ENCODE data around the gene DYRK1A.

DYRK1A gene

GRCh38 chr21:37449302-37449937, 82.8 kb downstream of the DYRK1A start:
- DNase-seq (ENCODE audit: low read depth, low spot score): no peak

DNA sequence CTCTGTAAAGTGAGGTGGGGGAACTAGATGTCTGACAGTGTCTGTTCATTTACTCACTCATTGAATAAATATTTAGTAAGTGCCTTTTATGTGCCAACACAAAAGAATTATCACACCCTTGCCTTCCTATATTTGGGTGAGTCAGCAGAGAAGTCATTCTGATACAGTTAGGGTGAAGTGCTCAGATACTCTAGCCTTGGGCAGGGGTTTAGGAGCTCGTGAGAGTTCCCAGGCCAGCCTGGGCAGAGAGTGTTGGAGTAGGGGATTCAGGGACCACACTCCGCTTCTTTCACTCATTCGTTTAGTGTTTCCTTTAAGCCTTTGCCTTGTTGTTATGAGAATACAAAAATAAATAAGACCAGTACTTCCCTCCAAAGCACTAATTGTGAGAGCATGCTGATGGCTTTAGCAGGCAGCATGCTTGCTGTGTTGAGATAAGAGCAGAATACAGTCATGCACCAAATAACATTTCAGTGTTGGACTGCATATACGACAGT, 83.9 kb downstream of the DYRK1A start:
- no peak for DNase-seq (ENCODE audit: low read depth, low spot score)

DNA sequence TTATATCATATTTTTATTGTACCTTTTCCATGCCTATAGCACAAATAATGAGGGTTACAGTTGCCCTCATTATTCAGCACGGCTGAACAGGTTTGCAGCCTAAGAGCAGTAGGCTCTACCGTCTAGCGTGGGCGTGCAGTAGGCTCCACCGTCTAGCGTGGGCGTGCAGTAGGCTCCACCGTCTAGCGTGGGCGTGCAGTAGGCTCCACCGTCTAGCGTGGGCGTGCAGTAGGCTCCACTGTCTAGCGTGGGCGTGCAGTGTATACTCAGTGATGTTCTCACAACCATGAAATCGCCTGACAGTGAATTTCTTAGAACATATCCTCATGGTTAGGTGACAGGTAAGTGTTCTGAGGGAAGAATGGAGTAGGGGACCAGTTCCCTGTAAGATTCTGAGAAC, 84.9 kb downstream of the DYRK1A start:
- DNase-seq (ENCODE audit: low read depth, low spot score): no peak

DNA sequence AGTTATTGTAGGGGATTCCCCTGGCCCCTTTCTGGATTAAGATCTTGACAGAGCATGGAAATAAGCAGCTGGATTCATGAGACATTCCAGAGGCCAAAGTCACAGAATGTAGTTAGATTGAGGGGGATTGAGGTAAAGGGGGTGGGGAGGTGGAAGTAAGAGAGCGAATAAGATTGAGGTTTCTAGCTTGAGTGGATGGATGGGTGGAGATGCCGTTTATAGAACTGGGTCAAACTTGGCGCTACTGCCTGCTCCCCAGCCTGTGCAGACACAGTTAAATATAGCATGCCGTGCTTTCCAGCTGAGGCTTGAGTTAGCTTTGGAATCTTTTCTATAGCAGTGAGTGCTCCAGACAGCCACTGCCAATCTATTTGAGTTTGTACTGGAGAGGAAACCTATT, 85.7 kb downstream of the DYRK1A start:
- no peak for DNase-seq (ENCODE audit: low read depth, low spot score)

DNA sequence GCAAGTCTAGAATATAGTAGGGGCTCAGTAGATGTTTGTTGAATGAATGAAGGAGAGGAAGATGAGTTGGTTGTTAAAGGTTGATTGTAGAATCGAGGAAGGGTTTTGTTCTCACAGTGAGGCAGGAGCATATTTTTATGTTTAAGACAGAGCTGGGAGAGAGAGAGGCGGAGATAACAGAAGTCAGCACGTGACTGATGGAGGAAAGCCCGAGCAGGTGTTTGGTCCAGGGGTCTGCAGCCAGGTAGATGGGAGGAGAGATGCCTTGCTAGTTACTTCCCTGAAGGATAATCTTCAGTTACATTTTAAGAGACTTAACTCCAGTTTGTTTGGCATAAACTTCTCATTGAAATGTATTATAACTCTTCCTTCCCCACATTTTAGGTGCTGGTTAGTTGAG, 86.8 kb downstream of the DYRK1A start:
- no peak for DNase-seq (ENCODE audit: low read depth, low spot score)

DNA sequence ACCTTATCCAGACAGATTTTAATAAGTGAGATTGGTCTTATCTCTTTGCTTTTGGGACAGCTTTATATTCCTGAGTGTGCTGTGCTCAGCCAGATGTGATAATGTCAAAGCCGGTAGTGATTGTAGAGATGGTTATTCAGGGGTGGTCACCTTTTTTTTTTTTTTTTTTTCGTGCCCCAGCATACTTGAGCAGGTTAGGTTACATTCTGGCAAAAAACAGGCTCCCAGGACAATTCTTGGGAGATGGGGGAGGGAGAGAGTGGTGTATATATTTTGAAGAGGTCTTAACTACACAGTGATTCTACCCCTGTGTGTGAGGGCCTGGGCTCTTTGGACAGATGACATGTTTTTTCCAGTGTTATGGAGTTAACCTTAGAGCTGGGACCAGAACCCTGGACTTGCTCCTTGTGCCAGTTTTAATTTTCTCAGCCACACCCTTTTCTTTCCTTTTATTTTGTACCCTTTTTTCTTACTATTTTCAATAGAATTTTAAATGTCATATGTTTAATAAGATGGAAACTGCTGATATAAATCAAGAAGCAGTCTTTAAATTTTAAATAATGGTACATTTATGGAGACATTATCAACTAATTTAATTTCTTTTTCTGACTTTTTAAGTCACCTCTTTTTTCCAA, 88.4 kb downstream of the DYRK1A start:
- DNase-seq (ENCODE audit: low read depth, low spot score): no peak

DNA sequence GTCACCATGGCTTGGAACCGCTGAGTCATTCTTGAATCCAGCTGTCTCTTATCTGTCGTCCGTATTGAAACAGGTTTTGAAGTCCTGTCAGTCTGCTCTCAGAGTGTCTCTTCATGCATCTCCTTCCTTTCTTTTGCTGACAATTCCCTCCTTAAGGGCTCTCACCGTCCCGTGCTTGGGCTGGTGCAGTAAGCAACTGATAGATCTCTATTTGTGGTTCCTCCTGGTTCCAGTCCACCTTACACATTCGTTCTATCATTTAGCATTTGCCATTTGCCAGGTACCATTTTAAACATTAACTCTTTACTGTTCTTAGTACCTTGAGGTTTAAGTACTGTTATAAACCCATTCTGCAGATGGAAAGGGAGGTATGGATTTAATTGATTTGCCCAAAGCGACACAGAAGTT, 88.9 kb downstream of the DYRK1A start:
- DNase-seq (ENCODE audit: low read depth, low spot score): no peak

DNA sequence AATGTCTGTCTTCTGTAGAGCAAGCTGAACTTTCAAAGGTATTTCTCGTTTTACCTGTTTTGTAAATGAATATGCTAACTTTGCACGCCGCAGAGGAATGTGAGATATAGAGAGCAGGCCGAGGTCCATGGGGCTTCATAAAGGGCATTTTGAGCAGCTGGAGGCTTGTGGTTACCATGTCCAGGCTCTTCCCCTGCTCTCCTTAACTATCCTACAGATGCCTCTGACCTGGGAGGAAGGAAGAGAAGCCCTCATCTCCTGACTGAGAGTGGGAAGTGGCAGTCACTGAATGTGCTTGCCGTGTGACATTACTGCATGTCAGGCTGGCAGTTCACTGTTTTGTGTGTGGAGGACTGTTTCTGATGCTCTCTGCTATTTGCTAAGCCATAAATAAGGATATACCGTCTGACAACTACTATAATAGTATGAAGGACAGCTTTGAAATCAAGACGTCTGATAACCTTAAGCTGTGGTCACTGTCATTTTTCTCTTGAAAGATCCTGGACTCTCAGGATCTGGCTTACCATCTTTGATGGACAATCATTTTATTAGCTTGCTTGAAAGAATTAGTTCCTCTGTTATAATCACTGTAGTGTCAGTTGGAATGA, 92.2 kb downstream of the DYRK1A start:
- no peak for DNase-seq (ENCODE audit: low read depth, low spot score)

GRCh38 chr21:37459575-37459974, 93.0 kb downstream of the DYRK1A start:
- no peak for DNase-seq (ENCODE audit: low read depth, low spot score)

GRCh38 chr21:37460196-37460595, 93.6 kb downstream of the DYRK1A start:
- no peak for DNase-seq (ENCODE audit: low read depth, low spot score)

- DNase-seq (ENCODE audit: low read depth, low spot score): no peak
These were observed 94.9 kb downstream of the DYRK1A start for GRCh38 chr21:37461479-37461878.

GRCh38 chr21:37462087-37462861, 95.7 kb downstream of the DYRK1A start:
- no peak for DNase-seq (ENCODE audit: low read depth, low spot score)

DNA sequence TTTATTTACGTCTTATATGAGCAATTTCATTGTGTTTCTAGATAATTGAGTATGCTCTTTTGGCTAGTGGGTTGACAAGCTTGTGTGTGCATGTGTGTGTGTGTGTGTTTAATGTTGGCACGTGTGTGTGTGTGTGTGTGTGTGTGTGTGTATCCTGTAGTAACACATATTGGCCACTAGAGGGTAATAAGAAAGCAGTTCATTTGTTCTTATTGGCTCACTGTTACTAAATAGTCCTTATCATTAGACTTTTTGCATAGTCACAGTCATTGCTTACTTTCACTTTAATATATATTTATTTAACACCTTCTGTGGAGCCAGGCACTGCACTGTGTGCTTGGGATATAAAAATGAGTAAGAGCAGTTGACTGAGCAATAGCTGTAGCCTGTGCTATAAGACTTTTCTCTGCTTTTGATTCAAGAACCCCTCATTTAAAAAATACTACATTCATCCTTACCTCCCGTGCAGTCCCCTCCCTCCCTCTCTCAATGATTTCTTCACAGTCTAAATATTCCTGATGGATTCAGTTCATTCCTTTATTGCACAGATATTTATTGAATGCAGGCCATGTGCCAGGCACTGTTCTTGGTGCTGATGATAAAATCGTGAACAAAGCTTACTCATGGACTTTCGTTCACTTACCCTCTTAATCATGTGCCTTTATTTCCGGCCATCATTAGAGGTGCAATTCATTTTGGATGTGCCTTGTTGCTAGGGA, 96.7 kb downstream of the DYRK1A start:
- peak; percentile 24 for DNase-seq (ENCODE audit: low read depth, low spot score)

DNA sequence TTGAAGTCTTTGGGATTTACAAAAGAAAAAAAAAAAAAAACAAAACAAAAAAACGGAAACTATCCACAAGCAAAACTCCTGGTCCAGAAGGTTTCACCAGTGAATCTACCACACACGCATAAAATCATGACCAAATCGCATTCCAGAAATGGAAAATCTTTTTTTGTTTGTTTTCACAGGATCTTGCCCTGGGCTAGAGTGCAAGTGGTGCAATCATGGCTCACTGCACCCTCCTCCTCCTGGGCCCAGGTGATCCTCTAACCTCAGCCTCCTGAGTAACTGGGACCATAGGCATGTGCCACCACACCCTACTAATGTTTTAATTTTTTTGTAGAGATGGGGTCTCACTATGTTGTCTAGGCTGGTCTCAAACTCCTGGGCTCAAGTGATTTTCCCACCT, 100.5 kb downstream of the DYRK1A start:
- no peak for DNase-seq (ENCODE audit: low read depth, low spot score)

DNA sequence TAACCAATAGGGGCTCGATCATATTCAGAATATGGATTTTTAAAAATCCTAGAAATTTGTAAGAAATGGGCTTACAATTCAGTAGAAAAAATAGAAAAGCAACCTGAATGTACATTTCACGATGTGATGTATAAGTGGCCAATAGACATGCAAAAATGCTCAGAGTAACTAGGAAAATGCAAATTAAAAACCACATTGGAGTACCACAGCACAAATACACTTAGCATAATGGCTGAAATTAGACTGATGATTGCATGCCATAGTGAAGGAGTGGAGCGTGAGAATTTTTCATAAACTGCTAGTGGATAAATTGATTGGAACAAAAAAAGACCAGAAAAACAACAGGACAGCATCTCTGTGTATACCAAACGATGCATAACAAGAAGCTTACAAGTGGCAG, 102.3 kb downstream of the DYRK1A start:
- no peak for DNase-seq (ENCODE audit: low read depth, low spot score)

DNA sequence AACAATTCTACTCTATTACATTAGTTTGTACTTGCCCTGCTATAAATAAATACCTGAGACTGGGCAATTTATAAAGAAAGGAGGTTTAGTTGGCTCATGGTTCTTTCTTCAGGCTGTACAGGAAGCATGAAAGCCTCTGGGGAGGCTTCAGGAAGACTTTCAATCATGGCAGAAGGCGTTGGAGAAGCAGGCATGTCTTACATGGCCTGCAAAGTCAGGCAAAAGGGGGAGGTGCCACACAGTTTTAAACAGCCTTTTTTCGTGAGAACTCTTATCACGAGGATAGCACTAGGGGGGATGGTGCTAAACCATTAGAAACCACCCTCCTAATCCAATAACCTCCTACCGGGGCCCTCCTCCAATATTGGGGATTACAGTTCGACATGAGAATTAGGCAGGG, 102.9 kb downstream of the DYRK1A start:
- DNase-seq (ENCODE audit: low read depth, low spot score): no peak

DNA sequence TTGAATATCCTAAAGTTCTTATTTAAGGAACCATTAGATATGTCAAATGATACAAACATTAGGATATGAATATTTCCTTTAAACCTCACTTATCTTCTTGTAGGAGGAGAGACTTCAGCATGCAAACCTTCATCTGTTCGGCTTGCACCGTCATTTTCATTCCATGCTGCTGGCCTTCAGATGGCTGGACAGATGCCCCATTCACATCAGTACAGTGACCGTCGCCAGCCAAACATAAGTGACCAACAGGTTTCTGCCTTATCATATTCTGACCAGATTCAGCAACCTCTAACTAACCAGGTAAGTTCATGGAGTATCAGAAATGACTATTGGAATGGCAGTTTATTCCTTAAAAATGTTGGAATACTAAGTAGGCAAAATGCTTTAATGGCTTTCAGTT, 106.0 kb downstream of the DYRK1A start:
- no peak for DNase-seq (ENCODE audit: low read depth, low spot score)

- DNase-seq (ENCODE audit: low read depth, low spot score): no peak
These were observed 106.9 kb downstream of the DYRK1A start for GRCh38 chr21:37473491-37473890.

GRCh38 chr21:37474342-37474741, 107.8 kb downstream of the DYRK1A start:
- no peak for DNase-seq (ENCODE audit: low read depth, low spot score)

DNA sequence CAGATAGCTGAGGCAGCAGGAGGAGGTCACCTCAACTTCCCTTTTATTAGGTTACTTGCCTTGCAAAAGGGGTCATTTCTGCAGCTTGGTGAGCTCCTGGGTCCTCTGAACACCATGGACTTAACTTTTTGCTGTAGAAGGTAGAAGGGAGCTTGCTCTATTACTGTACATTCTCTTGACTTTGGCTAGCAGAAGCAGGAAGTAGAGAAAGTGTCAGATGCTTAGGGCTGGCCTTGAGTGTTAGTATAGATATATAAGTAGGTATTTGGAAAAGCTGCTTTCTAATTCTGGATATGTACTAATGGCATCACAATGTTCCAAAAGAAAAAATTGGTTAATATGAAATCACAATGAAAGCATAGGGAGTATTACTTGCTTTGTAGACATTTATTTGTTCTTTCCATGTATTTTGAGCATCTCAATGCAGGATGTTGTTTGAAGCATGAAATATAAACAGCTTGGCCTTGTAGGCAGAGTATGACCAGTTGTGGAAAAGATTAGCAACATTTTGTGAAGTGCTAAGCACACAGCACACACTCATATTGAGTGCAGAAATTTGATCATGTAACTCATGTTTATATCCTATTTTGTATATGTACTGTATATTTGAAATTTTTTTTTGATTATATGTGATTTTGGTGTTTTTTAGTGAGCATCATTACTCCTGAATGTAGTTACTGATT, 108.8 kb downstream of the DYRK1A start:
- DNase-seq (ENCODE audit: low read depth, low spot score): no peak

GRCh38 chr21:37478794-37479193, 112.2 kb downstream of the DYRK1A start:
- DNase-seq (ENCODE audit: low read depth, low spot score): no peak

All from brain pericyte (primary cell).